ENCODE results near the gene LRRC30. TPM values are rescaled to one million over a fixed set of nuclear protein-coding genes. Genes with fewer than 3 reads are reported as not detected.

LRRC30 gene
- total RNA-seq, 4 donors from 2014 or later, result not detected

DNA sequence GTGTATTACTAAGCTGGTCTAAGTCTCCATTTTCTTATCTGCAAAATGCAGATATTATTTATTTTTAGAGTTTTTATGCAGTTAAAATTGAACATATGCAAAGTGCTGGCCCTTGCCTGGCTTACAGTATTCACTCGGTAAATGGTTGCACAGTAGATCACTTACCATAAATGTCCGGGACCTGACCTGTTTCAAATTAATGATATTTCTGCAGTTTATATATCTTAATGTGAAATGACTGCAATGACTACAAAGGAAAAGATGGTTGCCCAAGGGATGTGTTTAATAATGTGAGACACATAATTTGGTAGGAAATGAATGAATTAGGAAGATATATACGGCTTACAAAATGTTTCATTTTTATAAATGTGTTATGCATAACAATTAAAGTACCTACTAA lies 37.1 kb downstream of the LRRC30 start:
- TF ChIP-seq, protein P1, sequence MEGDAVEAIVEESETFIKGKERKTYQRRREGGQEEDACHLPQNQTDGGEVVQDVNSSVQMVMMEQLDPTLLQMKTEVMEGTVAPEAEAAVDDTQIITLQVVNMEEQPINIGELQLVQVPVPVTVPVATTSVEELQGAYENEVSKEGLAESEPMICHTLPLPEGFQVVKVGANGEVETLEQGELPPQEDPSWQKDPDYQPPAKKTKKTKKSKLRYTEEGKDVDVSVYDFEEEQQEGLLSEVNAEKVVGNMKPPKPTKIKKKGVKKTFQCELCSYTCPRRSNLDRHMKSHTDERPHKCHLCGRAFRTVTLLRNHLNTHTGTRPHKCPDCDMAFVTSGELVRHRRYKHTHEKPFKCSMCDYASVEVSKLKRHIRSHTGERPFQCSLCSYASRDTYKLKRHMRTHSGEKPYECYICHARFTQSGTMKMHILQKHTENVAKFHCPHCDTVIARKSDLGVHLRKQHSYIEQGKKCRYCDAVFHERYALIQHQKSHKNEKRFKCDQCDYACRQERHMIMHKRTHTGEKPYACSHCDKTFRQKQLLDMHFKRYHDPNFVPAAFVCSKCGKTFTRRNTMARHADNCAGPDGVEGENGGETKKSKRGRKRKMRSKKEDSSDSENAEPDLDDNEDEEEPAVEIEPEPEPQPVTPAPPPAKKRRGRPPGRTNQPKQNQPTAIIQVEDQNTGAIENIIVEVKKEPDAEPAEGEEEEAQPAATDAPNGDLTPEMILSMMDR (IDR thresholded peaks at IDR 0.05), result no peak
- TF ChIP-seq POLR2A (IDR thresholded peaks at IDR 0.05), result no peak
- no peak overlapping the region for H3K4me3 ChIP-seq
- H3K27me3 ChIP-seq, result no peaks in the 10 kb centered on the region
- no peaks in the 10 kb centered on the region for H3K36me3 ChIP-seq
- intact Hi-C loops (cut with DNase I; ENCODE audit: low total_unique reads), result no loop called here
- H3K4me1 ChIP-seq, result peaks cover 0 to 4% of the 10 kb centered on the region in 2 donors
- DNase-seq, result no peak
- no peaks in the 10 kb centered on the region for H3K9me3 ChIP-seq
- H3K27ac ChIP-seq, result no peak overlapping the region

DNA sequence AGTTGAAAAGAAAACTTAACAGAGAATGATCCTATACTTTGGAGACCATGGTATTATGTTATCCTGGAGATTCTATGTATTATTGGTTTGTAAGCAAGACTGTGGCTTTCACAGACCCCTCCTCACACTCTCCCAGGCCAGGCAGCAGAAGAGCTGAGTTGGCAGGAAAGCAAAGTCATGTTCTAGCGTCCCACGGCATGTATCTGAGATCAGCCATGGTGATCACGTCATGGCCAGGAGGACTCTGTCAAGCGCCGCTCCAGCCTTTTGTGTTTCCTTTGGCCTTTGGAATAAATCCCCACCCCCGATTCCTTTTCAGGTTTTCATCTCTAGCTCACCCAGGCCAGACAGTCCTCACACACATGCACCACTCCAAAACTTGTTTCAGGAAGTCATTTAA lies 39.1 kb downstream of the LRRC30 start:
- intact Hi-C loops (cut with DNase I; ENCODE audit: low total_unique reads), result loop anchor here (5.0 kb wide), 1 partner anchor 297 kb away; the partner anchor contains the start of gene PTPRM

DNA sequence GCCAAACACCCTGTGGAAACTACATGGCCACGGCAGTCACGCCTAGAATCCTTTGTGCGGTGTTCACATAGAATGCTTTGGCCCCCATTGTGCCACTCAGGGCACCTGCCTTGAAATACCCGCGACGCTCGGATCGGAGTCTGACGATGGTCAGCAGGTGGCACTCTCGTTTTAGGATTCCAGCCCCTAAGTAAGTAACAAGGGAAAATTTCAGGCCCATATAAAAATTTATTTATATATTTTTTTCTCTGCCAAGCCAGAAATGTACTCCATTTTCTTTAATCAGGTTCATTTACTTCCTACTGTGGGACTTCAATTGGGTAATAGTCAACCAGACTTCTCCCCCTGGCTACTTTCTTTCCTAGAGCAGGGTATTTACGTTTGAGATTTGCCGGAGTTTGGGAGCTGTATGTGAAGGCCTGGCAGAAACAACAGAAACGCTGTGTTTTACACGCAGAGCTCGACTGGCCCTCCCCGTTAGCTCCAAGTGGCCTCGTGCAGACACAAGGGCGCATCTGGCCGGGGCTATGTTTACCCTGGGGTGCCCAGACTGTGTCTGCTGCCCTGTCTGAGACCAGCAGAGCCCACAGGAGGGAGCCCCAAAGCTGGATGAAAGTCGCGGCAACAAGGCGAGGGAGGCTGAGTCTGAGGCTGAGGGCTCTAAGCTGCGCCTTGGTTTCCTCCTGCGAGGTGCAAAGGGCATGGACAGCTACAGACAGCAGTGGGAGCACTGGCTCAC lies 41.6 kb downstream of the LRRC30 start:
- H3K27ac ChIP-seq, result peak overlapping the region; percentile 32 to 77
- no peaks in the 10 kb centered on the region for H3K9me3 ChIP-seq
- H3K36me3 ChIP-seq, result no peaks in the 10 kb centered on the region
- H3K27me3 ChIP-seq, result no peaks in the 10 kb centered on the region
- no peak overlapping the region for H3K4me3 ChIP-seq
- peaks cover 0 to 7% of the 10 kb centered on the region in 2 donors for H3K4me1 ChIP-seq
- TF ChIP-seq, protein P1 (IDR thresholded peaks at IDR 0.05), result peak; percentile 47 to 61 (median 53)
- TF ChIP-seq POLR2A (IDR thresholded peaks at IDR 0.05), result no peak
- intact Hi-C loops (cut with DNase I; ENCODE audit: low total_unique reads), result loop anchor here (5.0 kb wide), 1 partner anchor 295 kb away; the partner anchor contains the start of gene PTPRM
- DNase-seq, result peak; percentile 60 to 65

More for the DNA sequence above, 39.1 kb downstream of the LRRC30 start:
- no peak for DNase-seq
- no peak overlapping the region for H3K27ac ChIP-seq
- H3K4me3 ChIP-seq, result no peak overlapping the region
- H3K9me3 ChIP-seq, result no peaks in the 10 kb centered on the region
- H3K27me3 ChIP-seq, result no peaks in the 10 kb centered on the region
- H3K36me3 ChIP-seq, result no peaks in the 10 kb centered on the region
- TF ChIP-seq, protein P1 (IDR thresholded peaks at IDR 0.05), result no peak
- TF ChIP-seq POLR2A (IDR thresholded peaks at IDR 0.05), result no peak
- H3K4me1 ChIP-seq, result peaks cover 0 to 7% of the 10 kb centered on the region in 2 donors

DNA sequence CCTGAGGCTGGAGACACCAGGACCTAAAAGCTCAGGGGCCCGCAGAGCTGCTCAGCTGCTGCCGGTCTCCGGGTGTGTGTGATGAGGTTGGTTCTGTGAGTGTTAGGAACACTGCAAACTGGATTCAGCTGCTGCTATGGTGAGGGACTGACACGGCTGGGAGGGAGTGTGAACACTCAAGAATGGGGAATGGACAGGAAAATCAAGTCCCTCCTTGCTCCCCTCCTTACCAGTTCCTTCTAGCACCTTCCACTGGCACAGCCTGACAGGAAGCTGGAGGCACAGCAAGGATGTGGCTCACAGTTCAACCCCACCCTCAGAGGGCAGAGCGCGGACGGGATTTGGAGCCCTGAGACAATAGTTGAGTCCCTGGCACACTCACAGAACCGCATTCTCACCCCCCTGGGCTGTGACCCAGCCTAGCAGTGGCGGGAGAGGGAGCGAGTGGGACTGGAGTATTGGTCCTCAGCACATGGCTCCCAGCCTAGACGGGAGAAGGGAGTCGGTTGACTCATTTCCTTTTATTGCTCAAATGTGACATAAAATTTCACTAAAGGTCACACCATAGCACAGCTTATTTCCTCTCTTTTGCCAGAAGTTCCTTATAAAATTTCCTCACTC lies 42.5 kb downstream of the LRRC30 start:
- no peak for TF ChIP-seq POLR2A (IDR thresholded peaks at IDR 0.05)
- TF ChIP-seq, protein P1 (IDR thresholded peaks at IDR 0.05), result peak in 1 of 4 experiments; percentile 3
- H3K27me3 ChIP-seq, result no peaks in the 10 kb centered on the region
- intact Hi-C loops (cut with DNase I; ENCODE audit: low total_unique reads), result loop anchor here (5.0 kb wide), 1 partner anchor 294 kb away; the partner anchor contains the start of gene PTPRM
- H3K4me3 ChIP-seq, result no peak overlapping the region
- peak; percentile 64 to 76 for DNase-seq
- no peaks in the 10 kb centered on the region for H3K36me3 ChIP-seq
- H3K4me1 ChIP-seq, result peaks cover 0 to 7% of the 10 kb centered on the region in 2 donors
- H3K27ac ChIP-seq, result peak overlapping the region; percentile 32 to 77
- H3K9me3 ChIP-seq, result no peaks in the 10 kb centered on the region

DNA sequence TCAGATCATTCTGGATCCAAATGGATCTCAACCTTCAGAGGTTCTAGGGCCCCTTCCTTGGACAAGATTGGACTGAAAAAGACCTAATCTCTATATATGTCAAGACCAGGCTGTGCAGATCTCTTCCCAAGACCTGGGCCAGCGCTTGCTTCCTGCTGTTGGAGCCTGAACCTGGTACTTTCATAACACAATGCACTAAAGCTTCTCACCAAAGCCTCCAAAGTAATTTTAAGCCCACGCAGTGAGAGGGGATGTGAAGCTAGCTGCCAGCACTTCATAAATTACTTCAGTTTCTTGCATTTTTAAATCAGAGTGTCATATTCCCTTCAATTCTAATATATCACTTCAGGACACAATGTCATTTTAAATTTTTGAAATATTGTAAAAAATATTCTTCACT lies 50.7 kb downstream of the LRRC30 start:
- TF ChIP-seq, protein P1 (IDR thresholded peaks at IDR 0.05), result no peak
- no peak for TF ChIP-seq POLR2A (IDR thresholded peaks at IDR 0.05)

More for the DNA sequence above, 50.7 kb downstream of the LRRC30 start:
- intact Hi-C loops (cut with DNase I; ENCODE audit: low total_unique reads), result no loop called here
- no peak for DNase-seq
- Histone ChIP-seq H3K27me3 (no peaks in the 10 kb centered on the region), H3K4me1 (no peaks in the 10 kb centered on the region), H3K36me3 (no peaks in the 10 kb centered on the region), H3K9me3 (no peaks in the 10 kb centered on the region), H3K4me3 (no peak overlapping the region), H3K27ac (no peak overlapping the region)

Measured in uterus (tissue), 4 donors.